Retinal pigment epithelial cell (primary cell): ENCODE results near the gene HMGCS2.

ENCODE experiments used
- DNase-seq: peaks from one replicate; pipeline ENCODE4 v3.0.0-alpha.2; 2010; ENCODE audit warnings: low read depth
- H3K4me3 ChIP-seq: 2 replicates; pipeline ENCODE4 v1.5.1; 2011; ENCODE audit warnings: mild to moderate bottlenecking, low read length, control low read depth, moderate library complexity
- CTCF ChIP-seq: conservative IDR thresholded peaks from 2 replicates; pipeline ENCODE4 v1.5.1; 2011; ENCODE audit warnings: low read depth, low read length, control low read depth, inconsistent platforms

HMGCS2 gene

DNA sequence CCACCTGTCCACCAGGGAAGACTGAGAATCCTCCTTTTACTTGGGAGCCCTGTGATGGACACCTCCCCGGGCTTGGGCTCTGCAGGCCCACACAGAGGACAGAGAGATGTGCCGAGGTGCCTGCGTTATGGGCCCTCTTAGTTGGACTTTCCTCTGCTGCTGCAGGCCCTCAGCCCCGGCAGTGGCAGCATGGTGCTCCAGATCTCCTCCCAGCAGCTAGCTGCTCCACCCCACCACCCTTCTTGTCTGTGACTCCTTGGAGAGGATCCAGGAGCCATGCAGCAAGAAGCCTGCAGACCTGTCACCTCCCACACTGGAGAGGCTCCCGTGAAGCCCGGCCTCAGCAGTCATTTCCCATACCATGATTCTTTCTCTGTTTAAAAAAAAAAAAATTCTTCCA lies 29.6 kb downstream of the HMGCS2 start:
- no peak for DNase-seq
- H3K4me3 ChIP-seq = no peak overlapping the region
- no peak for TF ChIP-seq CTCF

DNA sequence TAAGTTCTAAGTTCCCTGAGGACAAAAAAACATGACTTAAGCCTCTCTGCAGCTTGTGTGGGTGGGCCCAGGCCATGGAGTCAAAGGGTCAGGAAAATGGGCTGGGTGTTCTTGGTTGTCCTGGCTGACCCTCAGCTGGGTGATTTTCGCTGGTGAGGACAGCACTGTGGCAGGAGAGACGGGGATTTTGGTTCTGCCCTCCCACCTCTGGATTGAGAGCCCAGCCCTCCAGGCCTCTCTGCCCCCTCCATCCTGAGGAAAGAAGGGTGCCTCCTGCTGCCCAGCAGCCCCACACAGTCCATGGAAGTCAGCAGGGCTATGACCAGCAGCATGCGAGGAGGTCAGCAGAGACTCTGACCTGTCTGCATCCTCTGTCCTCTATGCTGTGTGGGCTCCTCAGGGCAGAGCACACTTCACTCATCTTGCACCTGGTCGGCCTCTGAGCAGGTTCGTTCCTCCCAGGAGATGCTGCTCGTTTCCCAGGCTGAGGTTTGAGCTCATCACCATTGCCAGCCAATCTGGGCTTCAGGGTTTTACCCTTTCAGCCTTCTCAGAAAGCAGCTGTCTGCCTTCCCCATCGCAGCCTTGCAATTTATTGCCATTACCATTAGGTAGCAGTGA lies 30.5 kb downstream of the HMGCS2 start:
- TF ChIP-seq CTCF = no peak
- no peak for DNase-seq
- no peak overlapping the region for H3K4me3 ChIP-seq

DNA sequence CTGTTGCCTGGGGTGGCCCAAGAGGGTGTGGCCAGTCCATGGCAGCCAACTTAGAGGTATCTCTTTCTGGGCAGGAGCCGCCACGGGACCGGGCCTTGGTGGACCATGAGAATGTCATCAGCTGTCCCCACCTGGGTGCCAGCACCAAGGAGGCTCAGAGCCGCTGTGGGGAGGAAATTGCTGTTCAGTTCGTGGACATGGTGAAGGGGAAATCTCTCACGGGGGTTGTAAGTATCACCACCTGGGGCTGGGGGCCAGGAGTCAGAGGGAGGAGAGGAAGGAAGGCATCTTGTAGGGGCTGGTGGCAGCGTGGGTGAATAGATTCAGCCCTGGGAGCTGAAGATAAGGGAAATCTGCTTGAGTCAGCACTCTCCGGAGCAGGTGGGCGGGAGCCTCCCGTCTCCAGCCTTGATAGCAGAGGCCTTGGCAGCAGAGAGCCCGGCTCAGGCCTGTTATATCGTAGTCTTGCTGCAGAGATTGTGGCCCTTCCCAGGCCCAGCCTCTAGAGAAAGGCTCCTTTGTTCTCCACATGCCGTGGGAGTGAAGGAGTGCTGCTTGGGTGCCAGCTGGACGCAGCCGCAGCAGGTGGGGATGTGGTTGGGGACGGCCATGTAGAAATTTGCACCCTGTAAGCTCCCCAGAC lies 31.5 kb downstream of the HMGCS2 start:
- peak; percentile 56 for DNase-seq
- TF ChIP-seq CTCF = no peak
- H3K4me3 ChIP-seq = no peak overlapping the region

GRCh38 chr1:119736649-119737039 lies 32.1 kb downstream of the HMGCS2 start:
- no peak for TF ChIP-seq CTCF
- no peak for DNase-seq
- no peak overlapping the region for H3K4me3 ChIP-seq

DNA sequence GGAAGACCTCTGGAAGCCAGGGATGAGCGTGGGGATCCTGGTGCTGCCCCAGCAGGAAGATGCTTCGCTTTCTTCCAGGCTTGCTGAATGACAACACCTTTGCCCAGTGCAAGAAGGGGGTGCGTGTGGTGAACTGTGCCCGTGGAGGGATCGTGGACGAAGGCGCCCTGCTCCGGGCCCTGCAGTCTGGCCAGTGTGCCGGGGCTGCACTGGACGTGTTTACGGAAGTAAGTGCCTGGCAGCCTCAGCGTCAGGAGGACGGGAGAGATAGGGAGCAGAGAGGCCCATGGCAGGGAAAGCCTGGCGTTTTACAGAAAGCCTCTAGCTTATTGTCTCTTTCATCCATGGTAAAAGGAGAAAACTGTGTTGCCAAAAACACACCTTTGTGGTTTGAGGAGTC lies 33.5 kb downstream of the HMGCS2 start:
- DNase-seq = no peak
- H3K4me3 ChIP-seq = no peak overlapping the region
- no peak for TF ChIP-seq CTCF

- no peak for TF ChIP-seq CTCF
- DNase-seq = no peak
- H3K4me3 ChIP-seq = no peak overlapping the region
These were observed 35.0 kb downstream of the HMGCS2 start for GRCh38 chr1:119733754-119734153.
